Measurements from ENCODE around the gene FBXO42.

FBXO42 gene

GRCh38 chr1:16244650-16245285 lies 107.5 kb downstream of the FBXO42 start:
- DNase-seq (ENCODE audit: low read depth in 3 of 3): no peak

DNA sequence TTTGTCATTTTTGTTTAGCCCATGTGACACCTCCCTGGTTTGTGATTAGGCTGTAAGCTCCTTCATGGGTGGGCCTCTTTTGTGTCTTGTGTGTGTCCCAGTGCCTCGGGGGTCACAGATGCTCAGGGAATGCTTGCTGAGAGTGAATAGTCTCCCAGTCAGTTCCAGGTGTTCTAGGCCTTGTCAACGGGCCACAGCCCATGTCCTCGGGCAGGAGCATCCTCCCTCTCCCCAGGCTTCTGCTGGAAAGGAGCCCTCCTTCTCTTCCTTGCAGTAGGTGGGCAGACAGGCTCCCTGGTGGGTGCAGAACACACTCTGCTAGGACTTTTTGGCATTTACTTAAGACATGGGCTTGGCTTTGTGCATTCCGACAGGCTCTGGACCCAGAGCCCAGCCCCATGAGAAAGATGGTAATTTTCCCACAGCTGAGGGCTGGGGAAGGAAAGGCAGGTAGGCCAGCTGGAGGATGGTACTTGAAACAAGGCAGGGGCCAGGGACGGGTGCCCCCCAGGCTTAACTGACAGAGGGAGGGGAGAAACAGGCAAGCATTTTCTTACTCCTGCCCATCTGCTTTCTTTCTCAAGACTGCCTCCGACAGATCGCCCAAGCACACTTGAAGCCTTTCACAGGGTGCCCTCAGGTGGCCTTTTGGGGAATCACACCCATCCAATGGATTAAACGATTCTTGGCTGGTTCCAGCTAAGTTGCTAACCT lies 108.2 kb downstream of the FBXO42 start:
- DNase-seq (ENCODE audit: low read depth in 3 of 3): peak; percentile 48 to 62 (median 54)

DNA sequence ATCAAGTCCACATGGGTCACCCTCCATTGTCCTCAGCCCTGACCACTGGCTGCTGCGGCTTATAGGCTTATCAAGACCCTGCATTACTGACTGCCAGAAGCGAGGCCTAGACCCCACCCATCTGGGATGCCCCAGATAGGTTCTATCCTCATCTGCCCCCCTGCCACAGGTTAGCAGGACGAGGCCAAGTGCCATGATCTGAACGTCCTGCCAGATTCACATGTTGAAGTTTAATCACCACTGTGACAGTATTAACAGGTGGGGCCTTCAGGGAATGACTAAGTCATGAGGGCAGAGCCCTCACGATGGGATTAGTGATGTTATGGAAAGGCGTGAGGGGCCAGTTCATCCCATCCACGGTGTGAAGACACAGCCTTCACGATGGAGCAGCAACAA lies 109.1 kb downstream of the FBXO42 start:
- DNase-seq (ENCODE audit: low read depth in 3 of 3): no peak

- DNase-seq (ENCODE audit: low read depth in 3 of 3): no peak
These were observed 109.6 kb downstream of the FBXO42 start for GRCh38 chr1:16242556-16243214.

DNA sequence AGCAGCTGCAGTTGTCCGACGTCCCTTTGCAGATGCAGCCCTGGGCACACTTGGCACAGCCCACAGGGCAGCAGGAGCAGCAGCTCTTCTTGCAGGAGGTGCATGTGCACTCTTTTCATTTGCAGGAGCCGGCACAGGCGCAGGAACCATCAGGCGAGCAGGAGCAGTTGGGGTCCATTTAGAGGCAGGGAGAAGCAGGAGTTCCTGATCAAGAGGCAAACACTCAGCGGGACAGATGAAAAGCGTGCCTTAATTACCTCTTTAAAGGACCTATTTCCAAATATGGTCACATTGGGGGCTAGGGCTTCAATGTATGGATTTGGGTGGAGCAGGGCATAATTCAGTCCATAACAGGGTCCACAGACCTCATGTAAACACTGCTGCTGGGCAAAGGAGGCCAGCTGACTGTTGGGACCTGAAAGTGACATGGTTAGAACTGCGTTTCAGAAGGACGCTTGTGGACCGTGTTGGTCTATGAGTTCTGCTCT lies 111.0 kb downstream of the FBXO42 start:
- no peak for DNase-seq (ENCODE audit: low read depth in 3 of 3)

DNA sequence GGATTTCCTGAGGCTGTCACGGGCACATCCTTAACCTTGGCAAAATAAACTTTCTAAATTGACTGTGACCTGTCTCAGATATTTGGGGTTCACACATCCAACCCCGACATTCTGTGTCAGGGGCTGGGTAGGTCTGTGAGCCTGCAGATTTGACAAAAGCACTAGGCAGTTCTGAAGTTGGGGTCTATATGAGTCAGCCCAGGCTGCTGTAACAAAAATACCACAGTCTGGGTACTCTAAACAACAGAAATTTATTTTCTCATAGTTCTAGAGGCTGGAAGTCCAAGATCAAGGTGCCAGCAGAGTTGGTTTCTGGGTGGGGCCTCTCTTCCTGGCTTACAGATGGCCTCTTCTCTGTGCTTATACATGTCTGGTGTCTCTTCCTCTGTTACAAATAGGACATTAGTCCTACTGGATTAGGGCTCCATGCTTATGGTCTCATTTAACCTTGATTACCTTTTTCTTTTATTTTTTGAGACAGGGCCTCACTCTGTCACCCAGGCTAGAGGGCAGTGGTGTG lies 112.2 kb downstream of the FBXO42 start:
- DNase-seq (ENCODE audit: low read depth in 3 of 3): no peak

- no peak for DNase-seq (ENCODE audit: low read depth in 3 of 3)
These were observed 114.9 kb downstream of the FBXO42 start for GRCh38 chr1:16237343-16237830.

DNA sequence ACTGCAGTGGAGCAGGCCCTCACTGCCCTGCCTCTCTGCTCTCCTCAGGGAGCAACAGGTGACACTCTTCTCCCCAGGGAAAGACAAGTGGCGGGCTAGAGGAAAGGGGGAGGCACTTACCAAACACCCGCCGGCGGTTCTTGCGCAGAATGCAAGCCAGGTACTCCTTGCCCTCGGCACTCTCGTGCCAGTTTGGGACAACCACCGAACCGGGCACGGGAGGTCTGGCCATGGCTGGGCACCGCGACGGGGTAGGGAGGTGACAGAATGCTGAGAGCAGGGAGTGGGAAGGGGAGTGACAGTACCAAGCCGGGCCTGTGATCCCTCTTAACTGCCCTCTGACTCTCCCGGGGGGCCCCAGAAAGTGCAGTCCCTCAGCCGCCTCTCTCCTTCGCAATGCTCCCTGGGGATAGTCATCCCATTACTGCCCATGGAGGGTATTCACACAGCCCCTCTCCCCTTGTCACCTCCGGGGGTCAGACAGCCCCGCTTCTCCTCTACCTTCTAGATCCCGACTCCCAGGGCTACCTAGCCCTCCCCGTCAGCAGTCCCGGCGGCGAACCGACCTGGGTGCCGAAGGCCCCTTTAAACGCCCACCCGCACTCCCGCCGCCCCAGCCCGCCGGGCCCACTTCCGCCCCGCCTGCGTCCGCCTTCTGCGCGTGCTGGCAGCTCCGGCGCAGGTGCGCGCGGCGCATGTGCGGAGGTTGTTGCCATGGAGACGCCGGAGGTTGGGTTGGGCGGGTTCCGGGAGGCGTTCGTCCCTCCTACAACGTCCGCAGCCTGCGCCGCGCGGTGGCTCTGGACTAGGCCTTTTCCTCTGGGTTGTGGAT lies 115.6 kb downstream of the FBXO42 start, which contains the start of gene CPLANE2:
Gene CPLANE2, minus strand, starts transcription at position 673 of the 832 bp plus-strand sequence. Its CDS starts 441 bp downstream, at position 232.
- peak; percentile 94 for DNase-seq (ENCODE audit: low read depth in 3 of 3)

DNA sequence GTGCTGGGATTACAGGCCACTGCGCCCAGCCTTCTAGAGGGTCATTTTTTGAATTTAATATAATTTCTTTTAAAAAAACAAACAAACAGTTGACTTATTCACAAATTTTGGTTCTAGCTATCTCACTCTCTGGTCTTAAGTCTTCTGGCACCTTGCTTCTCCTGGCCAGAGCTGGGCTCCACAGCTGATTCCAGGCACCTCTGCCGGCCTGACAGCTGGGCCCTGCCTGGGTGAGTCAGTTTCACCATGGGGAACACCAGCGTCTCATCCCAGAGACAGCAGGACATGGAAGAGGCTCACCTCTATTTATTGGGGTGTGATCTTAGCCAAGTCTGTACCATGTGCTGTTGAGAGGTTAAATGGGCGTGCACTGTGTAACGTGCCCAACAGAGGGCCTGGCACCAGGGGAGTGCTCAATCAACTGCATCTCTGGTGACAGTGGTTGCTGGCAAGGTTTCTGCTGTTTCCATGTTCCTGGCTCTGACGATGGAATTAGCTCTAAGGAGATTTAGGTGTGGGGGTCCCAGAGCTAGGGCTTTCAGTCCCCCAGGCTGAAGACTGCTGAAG lies 116.3 kb downstream of the FBXO42 start:
- peak in 2 of 3 experiments; percentile 27 to 31 for DNase-seq (ENCODE audit: low read depth in 3 of 3)

DNA sequence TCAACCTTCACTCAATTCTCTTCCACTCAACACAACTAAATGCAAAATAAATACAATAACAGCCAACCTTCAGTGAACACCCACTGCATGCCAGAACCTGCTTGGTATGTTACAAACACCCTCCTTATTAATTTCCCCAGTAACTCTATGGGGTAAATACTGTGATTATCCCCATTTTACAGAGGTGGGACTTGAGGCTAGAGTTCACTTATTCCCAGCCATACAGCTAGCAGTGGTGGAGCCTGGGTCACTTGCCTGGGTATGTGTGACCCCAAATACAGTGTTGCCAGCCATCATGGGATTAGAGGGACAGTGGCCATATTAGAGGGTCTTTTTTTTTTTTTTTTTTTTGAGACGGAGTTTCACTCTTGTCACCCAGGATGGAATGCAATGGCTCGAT lies 116.9 kb downstream of the FBXO42 start:
- no peak for DNase-seq (ENCODE audit: low read depth in 3 of 3)

GRCh38 chr1:16233431-16233830 lies 118.8 kb downstream of the FBXO42 start:
- DNase-seq (ENCODE audit: low read depth in 3 of 3): no peak

GRCh38 chr1:16232316-16232710 lies 120.0 kb downstream of the FBXO42 start:
- DNase-seq (ENCODE audit: low read depth in 3 of 3): no peak

GRCh38 chr1:16231331-16232315 lies 120.7 kb downstream of the FBXO42 start:
- DNase-seq (ENCODE audit: low read depth in 3 of 3): no peak

DNA sequence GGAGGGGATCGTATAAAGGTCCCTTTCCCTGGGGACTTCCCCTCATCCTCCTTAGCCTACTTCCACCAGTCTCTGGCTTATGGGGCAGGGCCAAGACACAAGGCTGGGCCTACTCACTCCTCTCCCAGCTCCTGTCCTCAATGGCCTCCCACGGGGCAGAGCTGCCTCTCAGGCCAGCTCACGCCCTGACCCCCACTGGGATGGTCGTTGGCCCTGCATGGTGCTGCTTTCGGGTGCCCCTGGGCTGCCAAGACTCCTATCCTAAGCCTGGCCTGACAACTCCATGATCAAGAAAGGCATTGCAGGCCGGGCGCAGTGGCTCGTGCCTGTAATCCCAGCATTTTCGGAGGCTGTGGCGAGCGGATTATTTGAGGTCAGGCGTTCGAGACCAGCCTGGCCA lies 121.5 kb downstream of the FBXO42 start:
- DNase-seq (ENCODE audit: low read depth in 3 of 3): no peak

GRCh38 chr1:16229976-16230740 lies 122.1 kb downstream of the FBXO42 start:
- no peak for DNase-seq (ENCODE audit: low read depth in 3 of 3)

DNA sequence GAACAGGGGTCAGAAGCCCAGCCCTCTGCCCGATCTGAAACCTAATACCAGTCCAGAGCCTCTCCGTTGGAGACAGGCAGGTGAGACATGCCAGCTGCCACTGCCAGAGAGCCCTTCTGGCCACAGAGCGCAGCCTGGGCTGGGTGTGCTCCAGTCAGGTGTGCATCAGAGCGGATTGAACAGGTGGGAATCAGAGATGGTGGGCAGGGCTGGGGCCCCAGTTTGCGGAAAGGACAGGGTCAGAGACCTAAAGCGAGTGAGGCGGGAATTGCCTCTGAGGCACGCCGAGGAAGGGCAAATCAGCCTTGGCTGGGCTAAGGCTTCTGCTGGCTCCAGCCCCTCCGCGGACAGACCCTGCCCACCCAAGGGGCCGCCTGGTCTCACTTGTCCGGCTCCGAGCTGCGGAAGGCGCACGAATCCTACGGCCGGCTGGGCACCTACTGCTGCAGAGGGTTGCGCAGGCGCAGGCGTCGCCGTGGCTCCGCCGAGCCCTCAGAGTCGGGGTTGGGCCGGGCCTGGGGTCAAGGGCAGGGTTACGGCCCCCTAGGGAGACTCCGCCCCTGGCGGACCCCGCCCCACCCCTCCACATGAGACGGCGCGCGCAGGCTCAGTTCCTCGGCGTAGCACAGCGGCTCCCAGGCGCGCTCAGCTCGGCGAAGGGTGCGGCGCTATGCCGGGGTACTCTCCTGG lies 125.6 kb downstream of the FBXO42 start:
- DNase-seq (ENCODE audit: low read depth in 3 of 3): no peak

- no peak for DNase-seq (ENCODE audit: low read depth in 3 of 3)
These were observed 126.2 kb downstream of the FBXO42 start for GRCh38 chr1:16226129-16226489.

- DNase-seq (ENCODE audit: low read depth in 3 of 3): no peak
These were observed 127.8 kb downstream of the FBXO42 start for GRCh38 chr1:16224472-16224871.
